Astrocyte (in vitro differentiated cells and primary cell): ENCODE measurements around the gene PLEKHA8. TPM values are rescaled to one million over a fixed set of nuclear protein-coding genes. Genes with fewer than 3 reads are reported as not detected.

Source experiments
- DNase-seq: peaks from one replicate; pipeline ENCODE4 v3.0.0-alpha.2; 2010; ENCODE audit warnings: low read depth
- FAIRE-seq: peaks from 2 replicates; lab custom pipeline; 2011; peaks lifted over from hg19 to GRCh38; lab: Jason Lieb, UNC
- H2AFZ ChIP-seq: 2 replicates; pipeline ENCODE4 v1.6.0; 2012; ENCODE audit warnings: low read depth, low read length, inconsistent platforms
- H3K27ac ChIP-seq: 2 replicates; pipeline ENCODE4 v1.5.1; 2011; ENCODE audit warnings: low read depth, low read length, inconsistent platforms
- H3K27me3 ChIP-seq: 2 replicates; pipeline ENCODE4 v1.6.0; 2011; ENCODE audit warnings: low read length, inconsistent platforms; ENCODE audit not compliant: insufficient read depth
- H3K36me3 ChIP-seq: 2 replicates; pipeline ENCODE4 v1.5.1; 2011; ENCODE audit warnings: low read length, inconsistent platforms; ENCODE audit not compliant: insufficient read depth
- H3K4me1 ChIP-seq: 2 replicates; pipeline ENCODE4 v1.5.1; 2011; ENCODE audit warnings: low read length, inconsistent platforms; ENCODE audit not compliant: insufficient read depth
- H3K4me2 ChIP-seq: 2 replicates; pipeline ENCODE4 v1.6.0; 2012; ENCODE audit warnings: low read length, inconsistent platforms
- H3K4me3 ChIP-seq: 2 replicates; pipeline ENCODE4 v1.5.1; 2011; ENCODE audit warnings: low read depth, mild to moderate bottlenecking, low read length, inconsistent platforms; ENCODE audit not compliant: insufficient read depth
- H3K79me2 ChIP-seq: 2 replicates; pipeline ENCODE4 v1.6.0; 2012; ENCODE audit warnings: mild to moderate bottlenecking, low read length, inconsistent platforms; ENCODE audit not compliant: insufficient read depth
- H3K9ac ChIP-seq: 2 replicates; pipeline ENCODE4 v1.6.0; 2012; ENCODE audit warnings: mild to moderate bottlenecking, low read length, inconsistent platforms
- H3K9me3 ChIP-seq: 2 replicates; pipeline ENCODE4 v1.5.1; 2012; ENCODE audit warnings: low read depth, mild to moderate bottlenecking, low read length, inconsistent platforms; ENCODE audit not compliant: insufficient read depth
- H4K20me1 ChIP-seq: 2 replicates; pipeline ENCODE4 v1.6.0; 2012; ENCODE audit warnings: low read length, inconsistent platforms; ENCODE audit not compliant: insufficient read depth
- H3K27ac Mint-ChIP-seq: one replicate; pipeline ENCODE4 v1.8.0; 2021; ENCODE audit warnings: mild to moderate bottlenecking, mixed read lengths; ENCODE audit not compliant: unreplicated experiment
- H3K27me3 Mint-ChIP-seq: one replicate; pipeline ENCODE4 v1.8.0; 2021; ENCODE audit warnings: low read depth, mixed read lengths; ENCODE audit not compliant: unreplicated experiment
- H3K36me3 Mint-ChIP-seq: one replicate; pipeline ENCODE4 v1.8.0; 2021; ENCODE audit warnings: low read depth, mixed read lengths; ENCODE audit not compliant: unreplicated experiment
- H3K4me1 Mint-ChIP-seq: one replicate; pipeline ENCODE4 v1.8.0; 2021; ENCODE audit warnings: low read depth, mixed read lengths; ENCODE audit not compliant: unreplicated experiment
- H3K4me3 Mint-ChIP-seq: one replicate; pipeline ENCODE4 v1.8.0; 2021; ENCODE audit warnings: mild to moderate bottlenecking, moderate library complexity, mixed read lengths; ENCODE audit not compliant: unreplicated experiment
- H3K9me3 Mint-ChIP-seq: one replicate; pipeline ENCODE4 v1.8.0; 2021; ENCODE audit warnings: mild to moderate bottlenecking, mixed read lengths; ENCODE audit not compliant: unreplicated experiment
- CTCF ChIP-seq: IDR thresholded peaks from 2 replicates; pipeline ENCODE4 v1.5.1; 2011; ENCODE audit warnings: low read depth, mild to moderate bottlenecking, inconsistent platforms, low read length, moderate library complexity; ENCODE audit not compliant: insufficient read depth
- EZH2 ChIP-seq: IDR thresholded peaks from 2 replicates; pipeline ENCODE4 v1.6.1; 2012; ENCODE audit warnings: mild to moderate bottlenecking, low read length, inconsistent platforms; ENCODE audit not compliant: insufficient read depth
- total RNA-seq: library from RNA; stranded (reverse); gene quantifications from 2 replicates; pipeline ENCODE4 v1.2.1, GENCODE V29; 2021

The PLEKHA8 gene
- total RNA-seq, 1 donor from 2014 or later, result 34.7 TPM

- no peaks in the 10 kb centered on the region for H3K9me3 ChIP-seq
- Mint-ChIP-seq H3K27me3 (no peaks in the 10 kb centered on the region), H3K27ac (no peak overlapping the region), H3K9me3 (peaks cover 2% of the 10 kb centered on the region), H3K4me1 (peaks cover 15% of the 10 kb centered on the region), H3K4me3 (no peak overlapping the region), H3K36me3 (peaks cover 2% of the 10 kb centered on the region)
- H3K27me3 ChIP-seq, result no peaks in the 10 kb centered on the region
- H3K79me2 ChIP-seq, result no peaks in the 10 kb centered on the region
- H2AFZ ChIP-seq, result no peak overlapping the region
- TF ChIP-seq CTCF (no peak), EZH2 (no peak)
- no peak for FAIRE-seq
- H3K4me3 ChIP-seq, result no peak overlapping the region
- DNase-seq, result no peak
- no peaks in the 10 kb centered on the region for H3K36me3 ChIP-seq
- H3K27ac ChIP-seq, result no peak overlapping the region
- H3K9ac ChIP-seq, result no peak overlapping the region
- no peaks in the 10 kb centered on the region for H4K20me1 ChIP-seq
- H3K4me2 ChIP-seq, result no peak overlapping the region
- H3K4me1 ChIP-seq, result no peaks in the 10 kb centered on the region
Observed at GRCh38 chr7:30178748-30179436, 150.7 kb downstream of the PLEKHA8 start.

Other genes with a start within 250 kb of the PLEKHA8 start
- 0.87 and 1.0 TPM in 2 replicates for gene WIPF3, start 221.9 kb upstream of the PLEKHA8 start, total RNA-seq
- 98.3 and 116 TPM in 2 replicates for gene SCRN1, start 38.6 kb upstream of the PLEKHA8 start, total RNA-seq
- 100 and 123 TPM in 2 replicates for gene FKBP14, start 1.7 kb upstream of the PLEKHA8 start, total RNA-seq
- 8.4 and 9.3 TPM in 2 replicates for gene MTURN, start 106.6 kb downstream of the PLEKHA8 start, total RNA-seq